Hepatocyte (in vitro differentiated cells): ENCODE results near the gene BEND7. TPM values are rescaled to one million over a fixed set of nuclear protein-coding genes. Genes with fewer than 3 reads are reported as not detected.
"Not testable (repeated sequence)": the region's sequence is repeated elsewhere in the genome, so short reads cannot be mapped to it uniquely, and the experiment has no call there.

Source experiments
- DNase-seq: peaks from one replicate; pipeline ENCODE4 v3.0.0-alpha.2; 2016; ENCODE audit warnings: low spot score
- H2AFZ ChIP-seq: fragments of 200-600 bp; sonication (generic); 2 replicates; pipeline ENCODE4 v1.6.0; 2016; ENCODE audit warnings: antibody characterized with exemption, mild to moderate bottlenecking
- H3K27ac ChIP-seq: fragments of 200-600 bp; sonication (generic); 2 replicates; pipeline ENCODE4 v1.5.1; 2016; ENCODE audit warnings: mild to moderate bottlenecking
- H3K27me3 ChIP-seq: fragments of 200-600 bp; sonication (generic); 2 replicates; pipeline ENCODE4 v1.6.1; 2016
- H3K36me3 ChIP-seq: fragments of 200-600 bp; sonication (generic); replicated peaks from 2 replicates; pipeline ENCODE4 v1.5.1; 2016; ENCODE audit warnings: low read depth; ENCODE audit not compliant: insufficient read depth
- H3K4me1 ChIP-seq: fragments of 200-600 bp; sonication (generic); 2 replicates; pipeline ENCODE4 v1.5.1; 2016; ENCODE audit warnings: mild to moderate bottlenecking, moderate library complexity; ENCODE audit not compliant: insufficient read depth
- H3K4me2 ChIP-seq: fragments of 200-600 bp; sonication (generic); 2 replicates; pipeline ENCODE4 v1.6.0; 2016
- H3K4me3 ChIP-seq: fragments of 200-600 bp; sonication (generic); 2 replicates; pipeline ENCODE4 v1.5.1; 2016; ENCODE audit warnings: mild to moderate bottlenecking
- H3K79me2 ChIP-seq: fragments of 200-600 bp; sonication (generic); 2 replicates; pipeline ENCODE4 v1.6.0; 2017; ENCODE audit warnings: mild to moderate bottlenecking
- H3K9me2 ChIP-seq: fragments of 200-600 bp; sonication (generic); replicated peaks from 2 replicates; pipeline ENCODE4 v1.6.0; 2017; ENCODE audit warnings: mild to moderate bottlenecking; ENCODE audit not compliant: insufficient read depth
- H3K9me3 ChIP-seq: fragments of 200-600 bp; sonication (generic); 2 replicates; pipeline ENCODE4 v1.5.1; 2016; ENCODE audit warnings: low read depth, mild to moderate bottlenecking
- H4K20me1 ChIP-seq: fragments of 200-600 bp; sonication (generic); 2 replicates; pipeline ENCODE4 v1.6.0; 2016; ENCODE audit warnings: mild to moderate bottlenecking; ENCODE audit not compliant: insufficient read depth, poor library complexity, severe bottlenecking
- CTCF ChIP-seq: fragments of 200-600 bp; sonication (generic); IDR thresholded peaks from 2 replicates; pipeline ENCODE4 v1.5.1; 2016; ENCODE audit warnings: antibody characterized with exemption, mild to moderate bottlenecking; ENCODE audit not compliant: poor library complexity
- EZH2 ChIP-seq: fragments of 200-600 bp; sonication (generic); IDR thresholded peaks from 2 replicates; pipeline ENCODE4 v1.6.1; 2016; ENCODE audit warnings: antibody characterized with exemption, mild to moderate bottlenecking, borderline replicate concordance
- EZH2phosphoT487 ChIP-seq: fragments of 200-600 bp; sonication (generic); IDR thresholded peaks from one replicate; pipeline ENCODE4 v1.6.1; 2018; ENCODE audit warnings: antibody characterized with exemption, mild to moderate bottlenecking, low read depth, moderate library complexity; ENCODE audit not compliant: unreplicated experiment, severe bottlenecking
- WGBS: methylation state at CpG from one replicate; pipeline ENCODE4 v1.1.6; 2016; ENCODE audit warnings: low lambda C conversion rate; ENCODE audit errors: missing lambda C conversion rate; 5-methylcytosine and 5-hydroxymethylcytosine counted together
- polyA plus RNA-seq: library from polyadenylated mRNA; unstranded; fragments of >200 nt; fragmentation: Nextera tagmentation; extraction: Ambion mirVana; gene quantifications from 2 replicates; pipeline ENCODE4 v1.2.1, GENCODE V29; 2016
- total RNA-seq: library from RNA; depleted of rRNA; stranded (reverse); fragments of >200 nt; gene quantifications from 2 replicates; pipeline ENCODE4 v1.2.3, GENCODE V29; 2014

BEND7 gene
- total and polyA plus RNA-seq, 2 experiments from 2014 or later, result 7.6 to 8.2 TPM

- no peaks in the 10 kb centered on the region for H3K27me3 ChIP-seq
- H3K4me2 ChIP-seq, result no peak overlapping the region
- no peaks in the 10 kb centered on the region for H3K9me2 ChIP-seq
- no peak overlapping the region for H3K27ac ChIP-seq
- H4K20me1 ChIP-seq, result no peaks in the 10 kb centered on the region
- WGBS, result 57% methylated on average over 5 of the region's 5 CpGs
- TF ChIP-seq CTCF (no peak), EZH2phosphoT487 (no peak)
- no peaks in the 10 kb centered on the region for H3K9me3 ChIP-seq
- no peak overlapping the region for H3K4me3 ChIP-seq
- H3K79me2 ChIP-seq, result no peaks in the 10 kb centered on the region
- H3K4me1 ChIP-seq, result no peaks in the 10 kb centered on the region
- no peak for DNase-seq
- H2AFZ ChIP-seq, result no peak overlapping the region
- no peaks in the 10 kb centered on the region for H3K36me3 ChIP-seq
Observed at GRCh38 chr10:13404791-13405190, 124.0 kb downstream of the BEND7 start.

- no peak overlapping the region for H2AFZ ChIP-seq
- H3K4me2 ChIP-seq, result no peak overlapping the region
- peak; percentile 9 for DNase-seq
- H3K36me3 ChIP-seq, result no peaks in the 10 kb centered on the region
- no peak for TF ChIP-seq EZH2
- no peak for TF ChIP-seq EZH2phosphoT487
- no peak for TF ChIP-seq CTCF
- H3K79me2 ChIP-seq, result no peaks in the 10 kb centered on the region
- H3K27me3 ChIP-seq, result no peaks in the 10 kb centered on the region
- H3K4me1 ChIP-seq, result no peaks in the 10 kb centered on the region
- no peak overlapping the region for H3K27ac ChIP-seq
- H3K9me3 ChIP-seq, result no peaks in the 10 kb centered on the region
- no peaks in the 10 kb centered on the region for H4K20me1 ChIP-seq
- H3K4me3 ChIP-seq, result no peak overlapping the region
- H3K9me2 ChIP-seq, result no peaks in the 10 kb centered on the region
- WGBS, result 60% methylated on average over 3 of the region's 3 CpGs
Observed at GRCh38 chr10:13404305-13404759, 124.5 kb downstream of the BEND7 start.

- H3K27ac ChIP-seq, H2AFZ ChIP-seq, H3K4me2 ChIP-seq, H3K79me2 ChIP-seq, H4K20me1 ChIP-seq, H3K36me3 ChIP-seq, H3K27me3 ChIP-seq, H3K9me2 ChIP-seq, H3K4me3 ChIP-seq, DNase-seq, H3K9me3 ChIP-seq, H3K4me1 ChIP-seq: not testable (repeated sequence)
- 77% methylated on average over 7 of the region's 7 CpGs for WGBS
Observed at GRCh38 chr10:13403426-13403825, 125.4 kb downstream of the BEND7 start.

DNA sequence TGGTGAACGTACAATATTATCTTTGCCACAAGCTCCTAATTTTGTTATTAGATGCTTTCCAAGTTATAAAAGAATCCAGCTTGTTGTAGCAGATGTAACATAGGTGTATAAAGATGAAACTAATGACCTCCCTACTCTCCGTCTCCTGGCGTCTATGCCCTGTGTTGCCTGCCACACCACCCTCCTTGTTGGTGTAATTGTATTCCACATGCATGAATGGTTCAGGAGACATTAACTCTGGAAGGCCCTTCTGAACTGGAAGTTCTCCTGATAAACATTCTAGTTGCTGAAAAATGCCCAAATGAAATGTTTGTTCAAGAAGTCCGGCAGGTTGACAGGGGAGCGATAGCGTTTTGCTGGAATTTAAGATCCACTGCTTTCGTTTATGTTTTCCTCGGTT lies 126.8 kb downstream of the BEND7 start:
- Histone ChIP-seq H3K36me3 (no peaks in the 10 kb centered on the region), H3K79me2 (no peaks in the 10 kb centered on the region), H3K9me3 (no peaks in the 10 kb centered on the region), H3K4me1 (no peaks in the 10 kb centered on the region), H3K4me3 (no peak overlapping the region), H3K9me2 (no peaks in the 10 kb centered on the region), H3K27ac (no peak overlapping the region), H3K27me3 (no peaks in the 10 kb centered on the region), H3K4me2 (no peak overlapping the region), H4K20me1 (no peaks in the 10 kb centered on the region), H2AFZ (no peak overlapping the region)
- TF ChIP-seq EZH2 (no peak), EZH2phosphoT487 (no peak)
- no peak for DNase-seq
- WGBS, result 75% methylated on average over 8 of the region's 8 CpGs

DNA sequence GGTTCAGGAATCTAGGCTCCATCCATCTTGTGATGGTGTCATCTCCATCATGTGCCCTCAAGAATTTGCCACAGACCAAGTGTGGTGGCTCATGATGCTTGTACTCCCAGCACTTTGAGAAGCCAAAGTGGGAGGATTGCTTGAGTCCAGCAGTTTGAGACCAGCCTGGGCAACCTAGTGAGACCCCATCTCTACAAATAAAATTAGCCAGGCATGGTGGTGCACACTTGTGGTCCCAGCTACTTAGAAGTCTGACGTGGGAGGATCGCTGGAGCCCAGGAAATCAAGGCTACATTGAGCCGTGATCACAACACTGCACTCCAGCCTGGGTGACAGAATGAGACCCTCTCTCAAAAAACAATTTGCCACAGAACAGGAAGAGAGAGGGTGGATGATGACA lies 127.7 kb downstream of the BEND7 start:
- no peak for DNase-seq
- Histone ChIP-seq H3K79me2 (no peaks in the 10 kb centered on the region), H4K20me1 (no peaks in the 10 kb centered on the region), H3K36me3 (no peaks in the 10 kb centered on the region), H3K4me2 (no peak overlapping the region), H3K27ac (no peak overlapping the region), H3K27me3 (no peaks in the 10 kb centered on the region), H3K4me1 (no peaks in the 10 kb centered on the region), H3K4me3 (no peak overlapping the region), H2AFZ (no peak overlapping the region), H3K9me3 (no peaks in the 10 kb centered on the region), H3K9me2 (no peaks in the 10 kb centered on the region)
- 98% methylated on average over 3 of the region's 3 CpGs for WGBS
- TF ChIP-seq EZH2, result no peak
- TF ChIP-seq EZH2phosphoT487, result no peak
- TF ChIP-seq CTCF, result no peak
